22Rv1 (cell line): ENCODE results near the gene RBM28.

ENCODE experiments used
- ZFX ChIP-seq: fragments of 450-650 bp; IDR thresholded peaks from 2 replicates; pipeline ENCODE4 v1.6.1; 2017; ENCODE audit warnings: antibody characterized with exemption, borderline replicate concordance
- TF ChIP-seq, protein P1 (sequence below): fragments of 450-650 bp; IDR thresholded peaks from 2 replicates; pipeline ENCODE4 v1.5.1; 2017; ENCODE audit warnings: mild to moderate bottlenecking

DNA sequence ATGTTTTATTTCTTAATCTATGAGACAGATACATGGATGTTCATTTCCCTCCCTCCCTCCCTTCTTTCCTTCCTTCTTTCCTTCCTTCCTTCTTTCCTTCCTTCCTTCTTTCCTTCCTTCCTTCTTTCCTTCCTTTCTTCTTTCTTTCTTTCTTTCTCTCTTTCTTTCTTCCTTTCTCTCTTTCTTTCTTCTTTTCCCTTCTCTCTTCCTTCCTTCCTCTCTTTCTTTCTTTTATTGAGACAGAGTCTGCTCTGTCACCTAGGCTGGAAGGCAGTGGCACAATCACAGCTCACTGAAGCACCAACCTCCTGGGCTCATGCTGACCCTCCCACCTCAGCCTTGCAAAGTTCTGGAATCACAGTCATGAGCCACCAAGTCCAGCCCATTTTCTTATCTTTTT is 23.3 kb upstream of the RBM28 start:
- TF ChIP-seq, protein P1, sequence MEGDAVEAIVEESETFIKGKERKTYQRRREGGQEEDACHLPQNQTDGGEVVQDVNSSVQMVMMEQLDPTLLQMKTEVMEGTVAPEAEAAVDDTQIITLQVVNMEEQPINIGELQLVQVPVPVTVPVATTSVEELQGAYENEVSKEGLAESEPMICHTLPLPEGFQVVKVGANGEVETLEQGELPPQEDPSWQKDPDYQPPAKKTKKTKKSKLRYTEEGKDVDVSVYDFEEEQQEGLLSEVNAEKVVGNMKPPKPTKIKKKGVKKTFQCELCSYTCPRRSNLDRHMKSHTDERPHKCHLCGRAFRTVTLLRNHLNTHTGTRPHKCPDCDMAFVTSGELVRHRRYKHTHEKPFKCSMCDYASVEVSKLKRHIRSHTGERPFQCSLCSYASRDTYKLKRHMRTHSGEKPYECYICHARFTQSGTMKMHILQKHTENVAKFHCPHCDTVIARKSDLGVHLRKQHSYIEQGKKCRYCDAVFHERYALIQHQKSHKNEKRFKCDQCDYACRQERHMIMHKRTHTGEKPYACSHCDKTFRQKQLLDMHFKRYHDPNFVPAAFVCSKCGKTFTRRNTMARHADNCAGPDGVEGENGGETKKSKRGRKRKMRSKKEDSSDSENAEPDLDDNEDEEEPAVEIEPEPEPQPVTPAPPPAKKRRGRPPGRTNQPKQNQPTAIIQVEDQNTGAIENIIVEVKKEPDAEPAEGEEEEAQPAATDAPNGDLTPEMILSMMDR: no peak
- no peak for TF ChIP-seq ZFX
